Measurements from ENCODE around the gene TRIM37.

Gene TRIM37

GRCh38 chr17:58993311-58993710 lies 113.4 kb downstream of the TRIM37 start:
- in situ Hi-C loops (cut with HindIII; ENCODE audit: low sequenced_read_pairs): no loop called here
- no peak for TF ChIP-seq CTCF (IDR thresholded peaks at IDR 0.05; ENCODE audit: low read depth, low read length, missing control alignments)
- DNase-seq (ENCODE audit: low read depth): no peak
- H3K4me3 ChIP-seq (ENCODE audit: low read depth, low read length): no peak overlapping the region

- TF ChIP-seq CTCF (IDR thresholded peaks at IDR 0.05; ENCODE audit: low read depth, low read length, missing control alignments): no peak
- in situ Hi-C loops (cut with HindIII; ENCODE audit: low sequenced_read_pairs): no loop called here
- DNase-seq (ENCODE audit: low read depth): no peak
- no peak overlapping the region for H3K4me3 ChIP-seq (ENCODE audit: low read depth, low read length)
These were observed 114.9 kb downstream of the TRIM37 start for GRCh38 chr17:58991718-58992331.

GRCh38 chr17:58989629-58990028 lies 117.1 kb downstream of the TRIM37 start:
- in situ Hi-C loops (cut with HindIII; ENCODE audit: low sequenced_read_pairs): no loop called here
- TF ChIP-seq CTCF (IDR thresholded peaks at IDR 0.05; ENCODE audit: low read depth, low read length, missing control alignments): no peak
- no peak for DNase-seq (ENCODE audit: low read depth)
- no peak overlapping the region for H3K4me3 ChIP-seq (ENCODE audit: low read depth, low read length)

GRCh38 chr17:58985971-58986370 lies 120.7 kb downstream of the TRIM37 start:
- no peak for TF ChIP-seq CTCF (IDR thresholded peaks at IDR 0.05; ENCODE audit: low read depth, low read length, missing control alignments)
- in situ Hi-C loops (cut with HindIII; ENCODE audit: low sequenced_read_pairs): no loop called here
- no peak overlapping the region for H3K4me3 ChIP-seq (ENCODE audit: low read depth, low read length)
- DNase-seq (ENCODE audit: low read depth): no peak

GRCh38 chr17:58985367-58985766 lies 121.3 kb downstream of the TRIM37 start:
- DNase-seq (ENCODE audit: low read depth): no peak
- H3K4me3 ChIP-seq (ENCODE audit: low read depth, low read length): no peak overlapping the region
- in situ Hi-C loops (cut with HindIII; ENCODE audit: low sequenced_read_pairs): no loop called here
- no peak for TF ChIP-seq CTCF (IDR thresholded peaks at IDR 0.05; ENCODE audit: low read depth, low read length, missing control alignments)

GRCh38 chr17:58982626-58983025 lies 124.1 kb downstream of the TRIM37 start:
- H3K4me3 ChIP-seq (ENCODE audit: low read depth, low read length): no peak overlapping the region
- DNase-seq (ENCODE audit: low read depth): no peak
- TF ChIP-seq CTCF (IDR thresholded peaks at IDR 0.05; ENCODE audit: low read depth, low read length, missing control alignments): no peak
- in situ Hi-C loops (cut with HindIII; ENCODE audit: low sequenced_read_pairs): no loop called here
